Aortic smooth muscle cell (primary cell): ENCODE measurements around the gene CCNB1. TPM values are rescaled to one million over a fixed set of nuclear protein-coding genes. Genes with fewer than 3 reads are reported as not detected.

Source experiments
- total RNA-seq: library from RNA; depleted of rRNA; stranded (reverse); fragments of >200 nt; gene quantifications from 2 replicates; pipeline ENCODE4 v1.2.3, GENCODE V29; 2014

The CCNB1 gene
- total RNA-seq = 81.9 and 124 TPM in 2 replicates

DNA sequence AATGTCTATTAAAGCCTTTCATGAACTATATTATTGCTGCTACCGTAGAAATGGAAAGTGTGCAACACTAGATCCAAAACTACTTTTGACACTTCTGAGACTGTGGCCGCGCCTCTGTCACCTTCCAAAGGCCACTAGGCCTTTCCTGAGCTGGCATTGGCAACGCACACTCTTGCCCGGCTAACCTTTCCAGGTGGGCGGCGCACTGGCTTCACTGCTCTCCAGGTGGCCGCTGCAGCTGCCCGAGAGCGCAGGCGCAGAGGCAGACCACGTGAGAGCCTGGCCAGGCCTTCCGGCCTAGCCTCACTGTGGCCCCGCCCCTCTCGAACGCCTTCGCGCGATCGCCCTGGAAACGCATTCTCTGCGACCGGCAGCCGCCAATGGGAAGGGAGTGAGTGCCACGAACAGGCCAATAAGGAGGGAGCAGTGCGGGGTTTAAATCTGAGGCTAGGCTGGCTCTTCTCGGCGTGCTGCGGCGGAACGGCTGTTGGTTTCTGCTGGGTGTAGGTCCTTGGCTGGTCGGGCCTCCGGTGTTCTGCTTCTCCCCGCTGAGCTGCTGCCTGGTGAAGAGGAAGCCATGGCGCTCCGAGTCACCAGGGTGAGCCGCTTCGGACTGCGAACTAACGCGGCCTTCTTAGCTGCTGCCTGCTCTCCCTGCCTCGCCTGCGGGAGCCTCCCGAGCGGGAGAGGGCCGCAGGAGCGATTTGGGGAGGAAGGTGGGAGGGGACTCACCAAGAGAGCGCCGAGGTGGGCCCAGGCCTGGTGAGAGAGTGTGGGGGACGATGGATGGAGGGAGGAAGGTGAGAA, at the start of gene CCNB1:
CCNB1 (plus strand) TSS at position 465 of the 807 bp plus-strand sequence; CDS start at position 578, 113 bp downstream.

DNA sequence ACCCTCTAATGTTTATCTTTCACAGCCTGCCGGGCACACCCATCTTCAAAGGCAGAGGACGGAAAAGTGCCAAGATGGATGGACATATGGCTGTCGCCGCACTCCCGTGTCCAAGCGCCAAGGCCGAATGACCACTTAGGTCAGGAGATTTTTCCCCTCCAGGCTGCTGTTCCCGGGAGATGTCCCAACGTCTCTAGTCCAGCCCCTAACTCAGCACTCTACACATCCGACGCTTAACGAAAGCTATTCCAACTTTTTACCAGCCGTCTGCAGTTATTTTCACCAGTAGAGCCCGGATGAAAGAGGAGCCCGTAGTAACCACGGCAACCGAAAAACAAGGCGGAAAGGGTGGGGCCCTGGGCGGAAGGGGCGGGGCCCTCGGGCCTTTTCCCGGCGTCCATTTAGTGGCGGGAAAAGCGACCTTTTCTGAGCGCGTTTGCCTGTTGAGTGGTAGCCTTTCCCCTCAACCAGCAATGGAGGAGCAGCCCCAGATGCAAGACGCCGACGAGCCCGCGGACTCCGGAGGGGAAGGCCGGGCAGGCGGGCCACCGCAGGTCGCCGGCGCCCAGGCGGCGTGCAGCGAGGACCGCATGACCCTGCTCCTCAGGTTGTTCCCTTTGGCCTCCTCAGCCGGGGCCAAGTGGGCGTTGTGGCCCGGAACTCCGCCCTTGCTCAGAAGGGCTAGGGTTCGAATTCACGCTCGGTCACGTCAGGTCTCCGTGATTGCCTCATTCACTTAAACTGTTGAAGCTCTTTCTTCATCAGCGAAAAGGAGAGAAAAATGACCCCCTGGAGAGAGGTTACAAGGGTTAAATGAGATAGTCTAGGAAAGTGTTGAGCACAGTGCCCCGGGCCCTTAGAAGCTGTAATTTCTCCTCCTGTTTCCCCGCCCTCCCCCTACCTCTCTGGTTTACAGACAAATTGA, 22.5 kb downstream of the CCNB1 start, which contains the start of gene CENPH:
CENPH (plus strand) TSS at position 422 of the 925 bp plus-strand sequence; CDS start at position 474, 52 bp downstream.

Other genes starting within 250 kb of the CCNB1 start
- gene SLC30A5, start 73.1 kb upstream of the CCNB1 start, total RNA-seq = 69.6 and 79.0 TPM in 2 replicates
- 12.6 and 14.0 TPM in 2 replicates for gene CENPH, start 22.4 kb downstream of the CCNB1 start, total RNA-seq
- gene CDK7, start 67.7 kb downstream of the CCNB1 start, total RNA-seq = 40.3 and 48.7 TPM in 2 replicates
- 3.4 and 4.8 TPM in 2 replicates for gene CCDC125, start 165.7 kb downstream of the CCNB1 start, total RNA-seq
- gene AK6, start 202.4 kb downstream of the CCNB1 start, total RNA-seq = 43.3 and 54.7 TPM in 2 replicates
- gene TAF9, start 202.4 kb downstream of the CCNB1 start, total RNA-seq = 78.1 and 87.4 TPM in 2 replicates
- 16.0 and 16.8 TPM in 2 replicates for gene RAD17, start 202.7 kb downstream of the CCNB1 start, total RNA-seq
- 1.3 and 1.9 TPM in 2 replicates for gene MARVELD2, start 248.0 kb downstream of the CCNB1 start, total RNA-seq